K562 (cell line): ENCODE results near the gene EFNA2. TPM values are rescaled to one million over a fixed set of nuclear protein-coding genes. Genes with fewer than 3 reads are reported as not detected.

ENCODE experiments used
- CBFB ChIP-seq: sonication (generic); formaldehyde crosslinking; IDR thresholded peaks from 2 replicates; pipeline ENCODE4 v1.4.0; 2020; ENCODE audit warnings: mild to moderate bottlenecking, missing genetic modification reagents
- COPS2 ChIP-seq: fragments of 450-650 bp; conservative IDR thresholded peaks from 2 replicates; pipeline ENCODE4 v1.6.1; 2016; ENCODE audit warnings: mild to moderate bottlenecking, moderate library complexity
- CTCFL ChIP-seq: IDR thresholded peaks from 2 replicates; pipeline ENCODE4 v1.6.1; 2011; ENCODE audit warnings: borderline replicate concordance, low read depth, mild to moderate bottlenecking, moderate library complexity, low read length; ENCODE audit not compliant: insufficient read depth, poor library complexity, severe bottlenecking
- FOS ChIP-seq: IDR thresholded peaks from 3 replicates; pipeline ENCODE4 v1.6.1; 2011; ENCODE audit not compliant: insufficient read length; ENCODE audit errors: extremely low read depth
- HLTF ChIP-seq: fragments of 450-650 bp; IDR thresholded peaks from 2 replicates; pipeline ENCODE4 v1.6.1; 2016
- KLF13 ChIP-seq: fragments of 450-650 bp; IDR thresholded peaks from 2 replicates; pipeline ENCODE4 v1.6.1; 2016; ENCODE audit warnings: missing genetic modification characterization, low read depth, mild to moderate bottlenecking, missing compliant biosample characterization, moderate library complexity, borderline replicate concordance
- NCOA4 ChIP-seq: fragments of 450-650 bp; IDR thresholded peaks from 2 replicates; pipeline ENCODE4 v1.6.1; 2018; ENCODE audit warnings: mild to moderate bottlenecking; ENCODE audit not compliant: partially characterized antibody
- NELFE ChIP-seq: IDR thresholded peaks from 2 replicates; pipeline ENCODE4 v1.6.1; 2011; ENCODE audit warnings: mild to moderate bottlenecking; ENCODE audit not compliant: insufficient read depth, insufficient read length
- PHTF2 ChIP-seq: fragments of 250-450 bp; sonication (Bioruptor Pico); IDR thresholded peaks from 2 replicates; pipeline ENCODE4 v1.5.0; 2021; ENCODE audit warnings: mild to moderate bottlenecking
- POLR2A ChIP-seq: fragments of 450-650 bp; conservative IDR thresholded peaks from 2 replicates; pipeline ENCODE4 v1.6.1; 2016
- POU5F1 ChIP-seq: fragments of 150-350 bp; IDR thresholded peaks from 2 replicates; pipeline ENCODE4 v1.6.1; 2014; ENCODE audit warnings: borderline replicate concordance, low read length, low read depth, mild to moderate bottlenecking; ENCODE audit not compliant: partially characterized antibody
- SETDB1 ChIP-seq: IDR thresholded peaks from one replicate; pipeline ENCODE4 v1.6.1; 2012; ENCODE audit warnings: low read length, control low read depth, inconsistent platforms
- SMAD1 ChIP-seq: fragments of 150-350 bp; IDR thresholded peaks from 2 replicates; pipeline ENCODE4 v1.6.1; 2014; ENCODE audit warnings: low read length, low read depth; ENCODE audit not compliant: partially characterized antibody
- SUPT5H ChIP-seq: fragments of 450-650 bp; IDR thresholded peaks from 2 replicates; pipeline ENCODE4 v1.6.1; 2016
- TAF15 ChIP-seq: fragments of 200-400 bp; formaldehyde crosslinking; IDR thresholded peaks from 2 replicates; pipeline ENCODE4 v1.6.1; 2017; ENCODE audit warnings: mild to moderate bottlenecking, low read depth, low read length, moderate library complexity
- TCF7 ChIP-seq: sonication (generic); IDR thresholded peaks from 2 replicates; pipeline ENCODE4 v1.6.1; 2016; ENCODE audit warnings: antibody characterized with exemption, borderline replicate concordance
- THAP7 ChIP-seq: fragments of 250-450 bp; sonication (Bioruptor Pico); IDR thresholded peaks from 2 replicates; pipeline ENCODE4 v1.5.0; 2021
- TRIM24 ChIP-seq, 2 experiments: fragments of 450-650 bp; IDR thresholded peaks; 2 replicates each; pipeline ENCODE4 v1.6.1; 2016
- ZBTB9 ChIP-seq: fragments of 450-650 bp; formaldehyde crosslinking; IDR thresholded peaks from 2 replicates; pipeline ENCODE4 v1.4.0; 2020; ENCODE audit warnings: mild to moderate bottlenecking, moderate library complexity
- ZC3H11A ChIP-seq: IDR thresholded peaks from 2 replicates; pipeline ENCODE4 v1.6.1; 2012; ENCODE audit warnings: low read depth, low read length, improper control_type of control experiment
- ZNF277 ChIP-seq: fragments of 250-450 bp; sonication (Bioruptor Pico); IDR thresholded peaks from 2 replicates; pipeline ENCODE4 v1.8.0; 2022; ENCODE audit warnings: inconsistent platforms, mild to moderate bottlenecking, moderate library complexity, borderline replicate concordance
- ZNF280B ChIP-seq: fragments of 250-450 bp; sonication (Bioruptor Pico); IDR thresholded peaks from 2 replicates; pipeline ENCODE4 v1.5.1; 2021; ENCODE audit warnings: mild to moderate bottlenecking
- ZNF780A ChIP-seq: fragments of 250-450 bp; sonication (Bioruptor Pico); IDR thresholded peaks from 2 replicates; pipeline ENCODE4 v1.5.0; 2021; ENCODE audit warnings: mild to moderate bottlenecking
- polyA plus RNA-seq, 8 experiments: library from polyadenylated mRNA; depleted of rRNA in 4 of 8; stranded (reverse) in 5 of 8; unstranded in 3 of 8; fragments of >200 nt; fragmentation: Nextera tagmentation in 2 of 8; fragmentation: Illumina TruSeq in 1 of 8; extraction: Ambion mirVana in 2 of 8; extraction: Trizol in 1 of 8; gene quantifications; 2 replicates each; pipeline versions ENCODE4 v1.2.1 to v1.2.3, GENCODE V29; 2011 to 2014; ENCODE audit warnings: inconsistent platforms in 1 of 8, missing spikeins in 1 of 8
- total RNA-seq, 7 experiments: library from RNA; depleted of rRNA in 6 of 7; stranded (reverse); fragments of >200 nt in 6 of 7; fragmentation: Illumina TruSeq in 2 of 7; extraction: Trizol in 2 of 7; gene quantifications; 2 replicates each; pipeline versions ENCODE4 v1.2.1 to v1.2.3, GENCODE V29; 2011 to 2021; ENCODE audit warnings: low replicate concordance in 1 of 7

The EFNA2 gene
- total and polyA plus RNA-seq, 9 of the 15 experiments (the other 6 are each of a cell fraction or from before 2014, with no cell fraction given), result 0.11 to 0.44 (median 0.15) TPM; not detected in 6

GRCh38 chr19:1274081-1274851 lies 11.4 kb upstream of the EFNA2 start (continued):
- no peak for TF ChIP-seq NELFE
- no peak for TF ChIP-seq CTCFL
- TF ChIP-seq SUPT5H, result 0 out of 2 replicates have a peak, but pooled peaks have one; percentile 9
- no peak for TF ChIP-seq TRIM24 (IDR thresholded peaks at IDR 0.05)
- TF ChIP-seq ZNF277 (CRISPR knock-in tag), result no peak
- no peak for TF ChIP-seq PHTF2 (CRISPR knock-in tag)
- 0 out of 2 replicates have a peak, but pooled peaks have one; percentile 21 for TF ChIP-seq TAF15
- no peak for TF ChIP-seq ZNF780A (CRISPR knock-in tag)
- TF ChIP-seq KLF13 (tag), result no peak
- TF ChIP-seq POLR2A, result peak; percentile 48; the same call in 1 of the 2 replicates
- no peak for TF ChIP-seq ZNF280B (CRISPR knock-in tag)
- no peak; the same call in 1 of the 2 replicates for TF ChIP-seq ZBTB9 (CRISPR knock-in tag)
- TF ChIP-seq TCF7, result no peak
- no peak for TF ChIP-seq SETDB1
- TF ChIP-seq POU5F1, result no peak
- no peak for TF ChIP-seq HLTF
- no peak for TF ChIP-seq NCOA4
- TF ChIP-seq THAP7 (CRISPR knock-in tag), result no peak
- TF ChIP-seq ZC3H11A, result no peak
- TF ChIP-seq SMAD1, result no peak
- no peak for TF ChIP-seq COPS2
- no peak for TF ChIP-seq CBFB (CRISPR knock-in tag)
- no peak for TF ChIP-seq FOS
